Neural progenitor cell (in vitro differentiated cells): ENCODE measurements around the gene BCAS3.

Source experiments
- CTCF ChIP-seq: fragments of 200-600 bp; sonication (generic); IDR thresholded peaks from 2 replicates; pipeline ENCODE4 v1.5.1; 2017; ENCODE audit warnings: antibody characterized with exemption, mild to moderate bottlenecking
- EZH2 ChIP-seq: fragments of 200-600 bp; sonication (generic); IDR thresholded peaks from 2 replicates; pipeline ENCODE4 v1.6.1; 2017; ENCODE audit warnings: antibody characterized with exemption, mild to moderate bottlenecking, moderate library complexity
- EZH2phosphoT487 ChIP-seq: fragments of 200-600 bp; sonication (generic); IDR thresholded peaks from 2 replicates; pipeline ENCODE4 v1.6.1; 2017; ENCODE audit warnings: antibody characterized with exemption

- no peak for TF ChIP-seq CTCF
- no peak for TF ChIP-seq EZH2phosphoT487
- no peak for TF ChIP-seq EZH2
These were observed 363.0 kb downstream of the BCAS3 start for GRCh38 chr17:61040666-61041065.
